Chondrocyte (in vitro differentiated cells): Measurements from ENCODE around the gene TSPAN18. TPM values are rescaled to one million over a fixed set of nuclear protein-coding genes. Genes with fewer than 3 reads are reported as not detected.

Source experiments
- DNase-seq: peaks from one replicate; pipeline ENCODE4 v3.0.0; 2021; ENCODE audit warnings: mixed read lengths, low spot score
- H3K27ac Mint-ChIP-seq: one replicate; pipeline ENCODE4 v1.8.0; 2021; ENCODE audit warnings: mild to moderate bottlenecking, moderate library complexity, mixed read lengths; ENCODE audit not compliant: unreplicated experiment
- H3K27me3 Mint-ChIP-seq: 2 replicates; pipeline ENCODE4 v1.8.0; 2021; ENCODE audit warnings: low read depth, mixed read lengths
- H3K36me3 Mint-ChIP-seq: 2 replicates; pipeline ENCODE4 v1.8.0; 2021; ENCODE audit warnings: low read depth, mixed read lengths
- H3K4me1 Mint-ChIP-seq: 2 replicates; pipeline ENCODE4 v1.8.0; 2021; ENCODE audit warnings: low read depth, mild to moderate bottlenecking, mixed read lengths
- H3K4me3 Mint-ChIP-seq: one replicate; pipeline ENCODE4 v1.8.0; 2021; ENCODE audit warnings: mild to moderate bottlenecking, moderate library complexity, mixed read lengths; ENCODE audit not compliant: unreplicated experiment
- H3K9me3 Mint-ChIP-seq: 2 replicates; pipeline ENCODE4 v1.8.0; 2021; ENCODE audit warnings: low read depth, mixed read lengths
- total RNA-seq: library from RNA; stranded (reverse); gene quantifications from 3 replicates; pipeline ENCODE4 v1.2.1, GENCODE V29; 2021
- TF ChIP-seq, protein P1 (sequence below): fragments of 200-600 bp; sonication (generic); IDR thresholded peaks from 2 replicates; pipeline ENCODE4 v1.5.0; 2021; ENCODE audit warnings: antibody characterized with exemption, mild to moderate bottlenecking, moderate library complexity

The TSPAN18 gene
- total RNA-seq, 1 donor from 2014 or later = 4.0 TPM

DNA sequence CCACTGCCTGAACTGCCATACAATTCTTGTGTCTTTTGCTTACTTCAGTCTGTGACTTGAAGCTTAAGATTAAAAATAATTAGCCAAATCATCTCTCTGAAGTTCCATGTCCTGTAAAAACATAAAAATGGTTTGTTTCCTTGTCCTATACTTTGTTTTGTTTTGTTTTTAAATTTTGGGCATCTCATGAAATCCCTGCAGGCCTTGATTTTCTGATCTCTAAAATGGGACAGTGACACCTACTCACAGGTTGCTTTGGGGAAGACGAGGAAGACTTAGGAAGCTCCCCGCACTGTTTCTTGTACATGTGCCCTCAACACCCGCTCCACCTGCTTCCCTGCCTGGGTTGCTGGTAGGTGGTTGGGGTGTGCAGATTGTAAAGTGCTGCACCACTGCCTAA lies 38.9 kb downstream of the TSPAN18 start:
- Mint-ChIP-seq H3K27ac (peak overlapping the region; percentile 81), H3K4me1 (peaks cover 46% of the 10 kb centered on the region), H3K27me3 (no peaks in the 10 kb centered on the region), H3K36me3 (peaks cover 2% of the 10 kb centered on the region), H3K9me3 (peaks cover 10% of the 10 kb centered on the region), H3K4me3 (no peak overlapping the region)
- TF ChIP-seq, protein P1, sequence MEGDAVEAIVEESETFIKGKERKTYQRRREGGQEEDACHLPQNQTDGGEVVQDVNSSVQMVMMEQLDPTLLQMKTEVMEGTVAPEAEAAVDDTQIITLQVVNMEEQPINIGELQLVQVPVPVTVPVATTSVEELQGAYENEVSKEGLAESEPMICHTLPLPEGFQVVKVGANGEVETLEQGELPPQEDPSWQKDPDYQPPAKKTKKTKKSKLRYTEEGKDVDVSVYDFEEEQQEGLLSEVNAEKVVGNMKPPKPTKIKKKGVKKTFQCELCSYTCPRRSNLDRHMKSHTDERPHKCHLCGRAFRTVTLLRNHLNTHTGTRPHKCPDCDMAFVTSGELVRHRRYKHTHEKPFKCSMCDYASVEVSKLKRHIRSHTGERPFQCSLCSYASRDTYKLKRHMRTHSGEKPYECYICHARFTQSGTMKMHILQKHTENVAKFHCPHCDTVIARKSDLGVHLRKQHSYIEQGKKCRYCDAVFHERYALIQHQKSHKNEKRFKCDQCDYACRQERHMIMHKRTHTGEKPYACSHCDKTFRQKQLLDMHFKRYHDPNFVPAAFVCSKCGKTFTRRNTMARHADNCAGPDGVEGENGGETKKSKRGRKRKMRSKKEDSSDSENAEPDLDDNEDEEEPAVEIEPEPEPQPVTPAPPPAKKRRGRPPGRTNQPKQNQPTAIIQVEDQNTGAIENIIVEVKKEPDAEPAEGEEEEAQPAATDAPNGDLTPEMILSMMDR = no peak
- no peak for DNase-seq

DNA sequence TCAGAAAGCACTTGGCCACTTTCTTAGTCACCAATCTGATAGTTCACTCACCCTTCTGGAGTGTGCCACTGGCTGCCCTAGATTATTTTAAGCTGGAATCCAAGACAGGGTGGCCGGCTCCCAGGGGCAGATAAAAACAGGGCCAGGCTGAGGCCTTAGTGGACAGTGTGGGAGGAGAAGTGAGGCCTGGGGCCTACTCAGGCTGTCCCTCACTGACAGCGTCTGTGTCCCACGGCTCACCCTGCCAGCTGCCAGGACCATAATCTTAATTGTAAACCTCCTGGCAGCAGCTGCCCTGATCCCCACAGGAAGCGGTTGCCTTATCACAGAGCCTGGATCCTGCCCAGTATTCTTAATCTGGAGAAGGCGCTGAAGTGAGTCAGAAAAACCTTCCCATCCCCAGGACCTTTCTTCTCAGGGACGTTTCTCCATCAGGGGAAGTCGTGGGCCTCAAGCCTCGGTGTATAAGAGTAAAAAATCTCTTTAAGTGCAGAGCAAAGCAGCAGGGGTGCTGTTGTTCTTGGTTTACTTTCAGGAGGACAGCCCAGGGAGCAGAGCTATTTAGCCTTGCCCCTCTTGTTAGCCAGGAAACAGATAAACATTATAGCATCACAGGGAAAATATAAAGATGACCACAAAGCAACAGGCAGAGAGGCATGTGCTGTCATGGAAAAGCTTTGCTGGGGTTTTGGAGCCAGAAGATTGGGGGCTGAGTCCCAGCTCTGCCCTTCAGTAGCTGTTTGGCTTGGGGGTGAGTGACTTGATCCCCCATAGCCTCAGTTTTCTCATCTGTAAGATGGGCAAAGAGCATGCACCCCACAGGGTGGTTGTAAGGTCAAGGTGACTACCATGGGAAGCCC lies 39.6 kb downstream of the TSPAN18 start:
- Mint-ChIP-seq H3K4me3 (no peak overlapping the region), H3K27ac (peak overlapping the region; percentile 81), H3K36me3 (peaks cover 2% of the 10 kb centered on the region), H3K9me3 (peaks cover 10% of the 10 kb centered on the region), H3K4me1 (peaks cover 41% of the 10 kb centered on the region), H3K27me3 (no peaks in the 10 kb centered on the region)
- TF ChIP-seq, protein P1 = peak; percentile 22
- DNase-seq = no peak

DNA sequence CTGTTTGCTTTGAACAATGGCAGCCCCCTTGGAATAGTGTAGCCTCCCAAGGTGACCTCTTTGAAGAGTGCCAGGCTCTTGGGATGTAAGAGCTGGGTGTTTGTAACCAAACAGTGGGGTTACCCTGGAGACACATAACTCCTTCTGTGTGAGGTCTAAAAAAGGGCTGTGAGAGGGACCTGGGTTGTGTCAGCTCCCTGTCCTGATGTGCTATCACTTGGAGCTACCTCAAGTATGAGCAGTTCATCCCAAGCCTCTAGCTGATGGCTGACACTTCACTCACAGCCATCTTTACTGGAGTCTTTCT lies 40.2 kb downstream of the TSPAN18 start:
- Mint-ChIP-seq H3K9me3 (peaks cover 10% of the 10 kb centered on the region), H3K4me3 (no peak overlapping the region), H3K36me3 (peaks cover 2% of the 10 kb centered on the region), H3K4me1 (peaks cover 40% of the 10 kb centered on the region), H3K27me3 (no peaks in the 10 kb centered on the region), H3K27ac (peak overlapping the region; percentile 81)
- no peak for DNase-seq
- TF ChIP-seq, protein P1 = no peak

DNA sequence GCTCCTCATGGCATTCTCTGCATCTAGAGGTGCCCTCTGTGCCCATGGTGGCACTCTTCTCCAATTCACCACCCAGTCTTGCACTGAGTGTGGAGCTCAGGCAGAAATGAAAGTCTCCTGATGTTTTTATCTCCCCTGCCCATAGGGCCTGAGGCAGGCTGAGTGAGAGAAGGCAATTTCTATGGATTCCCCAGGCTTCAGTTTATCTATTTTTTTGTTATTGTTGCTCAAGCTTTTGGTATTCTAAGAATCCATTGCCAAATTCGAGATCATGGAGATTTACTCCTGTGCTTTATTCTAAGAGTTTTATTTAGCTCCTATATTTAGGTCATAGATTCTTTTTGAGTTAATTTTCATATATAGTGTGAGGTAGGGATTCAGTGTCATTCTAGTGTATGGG lies 40.7 kb downstream of the TSPAN18 start:
- H3K27me3 Mint-ChIP-seq = no peaks in the 10 kb centered on the region
- peaks cover 40% of the 10 kb centered on the region for H3K4me1 Mint-ChIP-seq
- TF ChIP-seq, protein P1 = no peak
- H3K9me3 Mint-ChIP-seq = peaks cover 10% of the 10 kb centered on the region
- H3K27ac Mint-ChIP-seq = peak overlapping the region; percentile 45
- DNase-seq = no peak
- peaks cover 2% of the 10 kb centered on the region for H3K36me3 Mint-ChIP-seq
- no peak overlapping the region for H3K4me3 Mint-ChIP-seq

DNA sequence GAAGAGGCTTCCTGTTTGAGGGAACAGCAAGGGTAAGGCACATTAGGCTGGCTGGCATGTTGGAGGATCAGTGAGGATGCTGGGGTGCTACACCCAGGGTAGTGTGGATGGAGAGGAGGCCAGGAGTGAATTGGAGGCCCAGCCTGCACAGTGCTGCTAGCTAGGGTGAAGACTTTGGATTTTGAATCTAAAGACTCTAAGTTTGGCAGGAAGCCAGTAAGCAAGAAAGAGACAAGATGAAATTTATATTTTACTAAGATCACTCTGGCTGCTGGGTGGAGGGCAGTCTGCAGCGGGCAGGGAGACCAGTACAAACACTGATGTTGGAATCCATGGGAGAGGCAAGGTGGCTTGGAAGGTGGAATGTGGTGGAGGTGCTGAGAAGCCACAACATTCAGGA lies 43.6 kb downstream of the TSPAN18 start:
- H3K4me1 Mint-ChIP-seq = peaks cover 27% of the 10 kb centered on the region
- H3K27ac Mint-ChIP-seq = no peak overlapping the region
- TF ChIP-seq, protein P1 = no peak
- no peak for DNase-seq
- H3K27me3 Mint-ChIP-seq = no peaks in the 10 kb centered on the region
- H3K36me3 Mint-ChIP-seq = peaks cover 2% of the 10 kb centered on the region
- H3K9me3 Mint-ChIP-seq = peaks cover 10% of the 10 kb centered on the region
- H3K4me3 Mint-ChIP-seq = no peak overlapping the region
